Activated T-helper 2 cell treated with anti-CD3 and anti-CD28 coated beads, Interferon-gamma antibody, Interleukin-2, Interleukin-4, amounts not matched to agents 10 μg/mL and 5 μg/mL and 100 μg/mL, durations not matched to agents 14 hours and 24 hours and 36 hours (primary cell): Measurements from ENCODE around the gene ZKSCAN2. TPM values are rescaled to one million over a fixed set of nuclear protein-coding genes. Genes with fewer than 3 reads are reported as not detected.
A peak's percentile ranks its signal among the peaks of the same experiment; 100 is the strongest.

Source experiments
- DNase-seq: peaks from one replicate; pipeline ENCODE4 v3.0.0; 2021; ENCODE audit warnings: low spot score
- H3K27ac Mint-ChIP-seq: one replicate; pipeline ENCODE4 v1.8.0; 2021; ENCODE audit warnings: mixed read lengths
- H3K27me3 Mint-ChIP-seq: one replicate; pipeline ENCODE4 v1.8.0; 2021; ENCODE audit warnings: low read depth, mixed read lengths
- H3K36me3 Mint-ChIP-seq: one replicate; pipeline ENCODE4 v1.8.0; 2021; ENCODE audit warnings: low read depth, mixed read lengths
- H3K4me1 Mint-ChIP-seq: one replicate; pipeline ENCODE4 v1.8.0; 2021; ENCODE audit warnings: low read depth, mixed read lengths
- H3K4me3 Mint-ChIP-seq: one replicate; pipeline ENCODE4 v1.8.0; 2021; ENCODE audit warnings: low read depth, mild to moderate bottlenecking, moderate library complexity, mixed read lengths
- H3K9me3 Mint-ChIP-seq: one replicate; pipeline ENCODE4 v1.8.0; 2021; ENCODE audit warnings: mixed read lengths
- intact Hi-C: fragments of 100-400 bp; cut with micrococcal nuclease; formaldehyde crosslinking; loops from one replicate; pipeline ENCODE4 v1.15.1; 2023
- total RNA-seq: library from RNA; stranded (reverse); gene quantifications from 2 replicates; pipeline ENCODE4 v1.2.3, GENCODE V29; 2022

The ZKSCAN2 gene
- total RNA-seq, 1 donor from 2014 or later, result 7.9 TPM

DNA sequence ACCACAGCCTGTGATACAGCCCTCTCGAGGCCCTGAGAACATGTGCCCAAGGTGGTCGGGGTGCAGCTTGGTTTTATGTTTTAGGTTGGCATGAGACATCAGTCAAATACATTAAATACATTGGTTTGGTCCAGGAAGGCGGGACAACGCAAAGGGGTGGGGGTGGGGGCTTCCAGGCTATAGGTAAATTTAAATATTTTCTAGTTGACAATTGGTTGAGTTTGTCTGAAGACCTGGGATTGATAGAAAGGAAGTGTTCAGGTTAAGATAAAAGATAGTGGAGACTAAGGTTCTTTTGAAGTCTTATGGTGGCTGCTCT lies 1.2 kb upstream of the ZKSCAN2 start:
- intact Hi-C loops, result loop anchor here (5.0 kb wide), 1 partner anchor 722 kb away; the partner anchor contains the start of gene RBBP6
- peak overlapping the region; percentile 95 for H3K27ac Mint-ChIP-seq
- H3K27me3 Mint-ChIP-seq, result no peaks in the 10 kb centered on the region
- peak overlapping the region; percentile 87 for H3K4me3 Mint-ChIP-seq
- peaks cover 36% of the 10 kb centered on the region for H3K4me1 Mint-ChIP-seq
- H3K36me3 Mint-ChIP-seq, result peaks cover 51% of the 10 kb centered on the region
- DNase-seq, result no peak
- H3K9me3 Mint-ChIP-seq, result no peaks in the 10 kb centered on the region

DNA sequence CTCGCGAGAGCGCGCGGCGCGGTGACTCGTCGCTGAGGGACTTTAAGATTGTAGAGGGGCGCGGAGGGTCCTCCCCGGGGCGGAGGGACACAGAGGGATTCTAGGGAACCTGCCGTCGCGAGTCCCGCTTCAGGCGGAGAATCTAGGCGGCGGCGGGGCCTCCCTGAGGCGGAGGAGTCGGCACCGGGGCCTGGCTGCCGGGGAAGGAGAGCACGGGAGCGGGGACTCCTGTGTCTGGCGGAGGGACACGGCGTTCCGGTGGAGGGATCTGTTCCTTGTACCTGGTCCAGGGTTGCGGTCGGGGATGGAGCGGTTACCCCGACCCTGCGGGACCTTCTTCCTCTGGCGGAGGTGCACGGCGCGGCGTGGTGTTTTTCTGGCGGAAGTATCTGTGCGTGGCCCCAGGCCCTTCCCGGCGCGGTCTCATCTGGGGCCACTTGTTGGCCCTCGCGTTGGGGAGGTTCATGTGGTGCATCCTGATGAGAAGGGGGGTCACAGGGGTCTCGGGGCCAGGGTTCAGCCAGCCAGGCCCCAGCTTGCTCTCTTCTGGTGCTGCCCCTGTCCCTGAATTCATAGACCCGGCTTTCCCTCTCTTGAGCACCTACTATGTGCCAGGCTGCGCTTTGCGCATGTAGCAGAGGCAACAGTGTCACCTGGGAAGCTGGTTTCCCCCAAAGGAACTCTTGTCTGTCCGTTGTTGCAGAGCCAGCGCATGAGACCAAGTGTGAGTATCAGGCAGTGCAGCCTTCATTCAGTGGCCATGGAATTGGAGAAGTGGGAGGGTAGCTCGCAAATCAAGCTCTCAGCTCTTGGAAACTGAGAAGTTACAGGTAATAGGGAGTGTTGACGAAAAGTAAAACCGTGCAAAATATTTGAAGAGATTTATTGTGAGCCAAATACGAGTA lies 563 bp upstream of the ZKSCAN2 start:
- Mint-ChIP-seq H3K36me3 (peaks cover 47% of the 10 kb centered on the region), H3K27ac (peak overlapping the region; percentile 95), H3K9me3 (no peaks in the 10 kb centered on the region), H3K4me1 (peaks cover 38% of the 10 kb centered on the region), H3K4me3 (peak overlapping the region; percentile 87), H3K27me3 (no peaks in the 10 kb centered on the region)
- intact Hi-C loops, result loop anchor here (5.0 kb wide), 1 partner anchor 721 kb away; the partner anchor contains the start of gene RBBP6
- DNase-seq, result peak; percentile 78

DNA sequence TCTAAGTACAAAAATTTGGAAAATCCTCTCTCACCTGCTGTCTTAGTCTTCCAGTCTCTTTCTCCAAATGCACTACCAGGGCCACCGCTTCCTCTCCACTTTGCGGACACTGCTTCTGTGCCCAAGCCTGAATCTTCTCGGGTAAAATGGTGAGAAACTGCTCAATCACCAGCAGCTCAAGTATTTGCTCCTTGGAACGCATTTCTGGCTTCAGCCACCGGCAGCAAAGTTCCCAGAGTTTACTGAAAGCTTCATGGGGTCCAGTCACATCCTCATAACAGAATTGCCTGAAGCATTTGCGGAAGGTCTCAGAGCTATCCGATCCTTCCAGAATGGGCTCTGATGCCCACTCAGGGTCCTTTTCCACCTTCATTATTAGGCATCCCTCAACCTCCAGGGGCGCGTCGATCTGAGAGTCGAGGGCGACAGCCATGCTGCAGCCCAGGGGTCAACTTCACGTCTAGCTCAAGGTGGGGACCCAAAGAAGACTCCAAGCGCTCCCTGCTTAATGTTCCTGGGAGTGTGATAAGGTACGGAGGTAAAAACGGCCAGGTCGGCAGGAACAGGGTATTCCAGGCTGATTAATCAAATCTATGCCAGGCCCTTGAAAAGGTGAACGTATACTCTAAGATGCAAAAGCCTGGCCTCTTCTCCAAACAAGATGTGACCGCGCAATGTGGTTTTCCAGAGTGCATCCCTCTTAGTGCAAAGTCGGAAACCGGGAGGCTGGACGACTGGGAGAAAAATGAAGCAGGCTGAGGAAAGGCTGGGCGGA lies 763 bp downstream of the ZKSCAN2 start:
- intact Hi-C loops, result loop anchor here (5.0 kb wide), 1 partner anchor 720 kb away; the partner anchor contains the start of gene RBBP6
- Mint-ChIP-seq H3K36me3 (peaks cover 44% of the 10 kb centered on the region), H3K27ac (peak overlapping the region; percentile 92), H3K4me3 (peak overlapping the region; percentile 87), H3K27me3 (no peaks in the 10 kb centered on the region), H3K9me3 (no peaks in the 10 kb centered on the region), H3K4me1 (peaks cover 43% of the 10 kb centered on the region)
- peak; percentile 12 for DNase-seq

DNA sequence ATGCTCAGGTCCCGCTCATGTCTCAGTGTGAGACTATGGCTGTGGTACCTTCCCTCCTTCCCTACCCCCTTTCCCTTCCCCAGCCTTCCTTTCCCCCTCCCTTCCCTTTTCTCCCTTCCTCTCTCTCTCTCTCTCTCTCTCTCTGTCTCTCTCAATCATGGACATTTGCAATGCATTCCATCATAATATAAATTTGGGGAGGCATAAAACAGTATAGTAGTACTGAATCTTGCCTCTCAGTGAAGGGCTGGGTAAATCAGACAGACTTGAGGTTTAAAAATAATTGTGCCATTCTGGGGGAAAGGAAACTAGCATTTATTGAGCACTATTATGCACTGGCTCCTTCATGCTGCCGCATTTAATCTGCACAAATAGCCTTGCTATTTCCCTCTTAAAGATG lies 4.3 kb downstream of the ZKSCAN2 start:
- Mint-ChIP-seq H3K9me3 (peaks cover 5% of the 10 kb centered on the region), H3K27me3 (no peaks in the 10 kb centered on the region), H3K4me1 (peaks cover 21% of the 10 kb centered on the region), H3K27ac (no peak overlapping the region), H3K36me3 (peaks cover 36% of the 10 kb centered on the region), H3K4me3 (no peak overlapping the region)
- intact Hi-C loops, result no loop called here
- no peak for DNase-seq

DNA sequence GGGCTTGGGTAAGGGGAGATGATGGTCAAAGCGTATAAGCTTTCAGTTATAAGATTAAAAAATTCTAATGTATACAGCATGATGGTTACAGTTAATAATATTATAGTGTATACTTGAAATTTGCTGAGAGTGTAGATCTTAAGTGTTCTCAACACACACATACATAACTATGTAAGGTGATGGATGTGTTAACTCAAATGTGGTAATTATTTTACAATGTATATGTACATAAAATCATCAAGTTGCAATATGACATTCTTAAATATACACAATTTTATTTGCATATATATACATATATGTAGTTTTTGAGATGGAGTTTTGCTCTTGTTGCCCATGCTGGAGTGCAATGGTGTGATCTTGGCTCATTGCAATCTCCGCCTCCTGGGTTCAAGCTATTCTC lies 7.2 kb downstream of the ZKSCAN2 start:
- intact Hi-C loops, result no loop called here
- H3K27me3 Mint-ChIP-seq, result no peaks in the 10 kb centered on the region
- H3K36me3 Mint-ChIP-seq, result peaks cover 59% of the 10 kb centered on the region

DNA sequence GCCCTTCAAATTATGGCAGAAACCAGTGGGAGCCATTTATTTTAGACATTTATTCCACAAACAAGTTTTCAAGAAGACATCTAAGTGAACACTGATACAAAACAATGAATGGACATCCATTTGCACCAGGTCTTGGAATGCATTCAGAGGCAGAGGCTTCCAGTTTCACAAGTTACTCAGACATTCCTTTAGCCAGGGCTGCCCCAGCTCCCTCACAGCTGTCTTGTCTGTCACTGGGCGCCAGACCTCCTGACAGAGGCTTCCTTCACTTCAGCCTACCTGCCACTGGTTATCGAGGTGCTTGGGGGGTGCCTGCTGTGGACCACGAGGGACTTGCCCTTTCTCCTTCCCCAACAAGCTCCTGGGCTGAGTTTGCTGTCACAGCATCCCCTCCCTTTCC lies 21.7 kb downstream of the ZKSCAN2 start:
- H3K36me3 Mint-ChIP-seq, result peaks cover 3% of the 10 kb centered on the region
- intact Hi-C loops, result no loop called here
- no peaks in the 10 kb centered on the region for H3K27me3 Mint-ChIP-seq
- H3K4me3 Mint-ChIP-seq, result no peak overlapping the region
- DNase-seq, result no peak
- no peaks in the 10 kb centered on the region for H3K4me1 Mint-ChIP-seq
- H3K27ac Mint-ChIP-seq, result no peak overlapping the region
- H3K9me3 Mint-ChIP-seq, result no peaks in the 10 kb centered on the region

More for the DNA sequence above, 7.2 kb downstream of the ZKSCAN2 start:
- no peak overlapping the region for H3K27ac Mint-ChIP-seq
- no peak overlapping the region for H3K4me3 Mint-ChIP-seq
- peaks cover 7% of the 10 kb centered on the region for H3K4me1 Mint-ChIP-seq
- H3K9me3 Mint-ChIP-seq, result peaks cover 17% of the 10 kb centered on the region
- no peak for DNase-seq

DNA sequence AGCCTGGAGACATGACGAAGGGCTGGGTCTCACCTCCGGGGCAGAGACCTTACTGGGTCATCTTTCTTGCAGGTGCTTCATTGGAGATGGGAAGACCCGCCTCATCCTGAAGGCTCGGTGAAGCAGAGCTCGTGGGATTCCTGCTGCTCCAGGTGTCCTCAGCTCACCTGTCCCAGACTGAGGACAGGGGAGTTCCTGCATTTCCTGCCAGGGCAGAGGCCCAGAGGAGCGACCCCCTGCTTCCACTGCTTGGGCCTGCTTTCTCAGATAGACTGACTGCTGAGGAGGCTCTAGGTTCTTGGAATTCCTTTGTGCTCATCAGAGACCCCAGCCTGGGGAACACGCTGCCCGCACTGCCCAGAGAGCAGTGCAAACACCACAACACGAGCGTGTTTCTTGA lies 29.3 kb downstream of the ZKSCAN2 start:
- H3K4me1 Mint-ChIP-seq, result peaks cover 1% of the 10 kb centered on the region
- DNase-seq, result no peak
- no peak overlapping the region for H3K4me3 Mint-ChIP-seq
- H3K36me3 Mint-ChIP-seq, result no peaks in the 10 kb centered on the region
- no peaks in the 10 kb centered on the region for H3K9me3 Mint-ChIP-seq
- H3K27me3 Mint-ChIP-seq, result no peaks in the 10 kb centered on the region
- intact Hi-C loops, result no loop called here
- no peak overlapping the region for H3K27ac Mint-ChIP-seq

DNA sequence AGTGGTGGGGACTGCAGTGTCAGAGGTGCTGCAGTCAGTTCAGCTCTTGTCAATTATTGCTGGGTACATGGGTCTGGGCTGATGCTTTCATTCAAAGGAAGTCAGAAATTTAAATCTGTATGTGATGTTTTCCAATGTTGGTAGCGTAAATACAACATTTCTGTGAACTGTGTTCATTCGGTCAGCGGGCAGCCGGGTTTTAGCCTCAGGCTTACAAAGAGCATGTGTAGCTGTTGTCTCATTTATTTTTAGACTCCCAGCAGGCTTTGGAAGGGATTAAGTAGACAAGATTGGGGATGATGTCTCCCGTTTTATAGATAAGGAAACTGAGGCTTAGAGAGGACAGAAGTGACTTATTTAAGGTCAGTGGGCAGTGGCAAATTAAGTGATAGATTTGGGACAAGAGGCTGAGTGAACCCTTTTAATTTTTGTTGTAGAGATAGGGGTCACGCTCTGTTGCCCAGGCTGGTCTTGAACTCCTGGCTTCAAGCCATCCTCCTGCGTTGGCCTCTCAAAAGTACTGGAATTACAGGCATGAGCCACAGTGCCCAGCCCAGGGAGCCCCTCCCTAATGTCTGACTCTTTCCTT lies 32.8 kb downstream of the ZKSCAN2 start:
- Mint-ChIP-seq H3K27ac (no peak overlapping the region), H3K4me3 (no peak overlapping the region), H3K27me3 (no peaks in the 10 kb centered on the region), H3K4me1 (peaks cover 1% of the 10 kb centered on the region), H3K9me3 (no peaks in the 10 kb centered on the region), H3K36me3 (no peaks in the 10 kb centered on the region)
- DNase-seq, result no peak
- intact Hi-C loops, result loop anchor here (1.0 kb wide), 2 partner anchors 99 to 170 kb away; no protein-coding TSS in a partner anchor

DNA sequence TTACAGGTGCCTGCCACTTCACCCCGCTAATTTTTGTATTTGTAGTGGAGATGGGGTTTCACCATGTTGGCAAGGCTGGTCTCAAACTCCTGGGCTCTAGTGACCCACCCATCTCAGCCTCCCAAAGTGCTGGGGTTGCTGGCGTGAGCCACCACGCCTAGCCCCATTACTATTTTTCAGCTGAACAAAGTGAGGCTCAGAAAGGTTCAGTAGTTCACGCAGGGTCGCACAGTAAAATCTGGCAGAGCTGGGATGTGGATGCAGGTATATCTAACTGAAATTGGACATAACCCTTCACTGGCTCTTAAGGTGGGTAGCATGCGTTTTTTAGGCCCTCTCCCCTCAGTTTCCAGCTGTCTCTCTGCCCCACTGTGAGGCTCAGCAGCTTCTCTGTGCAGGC lies 33.7 kb downstream of the ZKSCAN2 start:
- intact Hi-C loops, result no loop called here
- peaks cover 1% of the 10 kb centered on the region for H3K4me1 Mint-ChIP-seq
- no peak overlapping the region for H3K27ac Mint-ChIP-seq
- H3K27me3 Mint-ChIP-seq, result no peaks in the 10 kb centered on the region
- no peak overlapping the region for H3K4me3 Mint-ChIP-seq
- H3K36me3 Mint-ChIP-seq, result no peaks in the 10 kb centered on the region
- DNase-seq, result no peak
- H3K9me3 Mint-ChIP-seq, result no peaks in the 10 kb centered on the region

DNA sequence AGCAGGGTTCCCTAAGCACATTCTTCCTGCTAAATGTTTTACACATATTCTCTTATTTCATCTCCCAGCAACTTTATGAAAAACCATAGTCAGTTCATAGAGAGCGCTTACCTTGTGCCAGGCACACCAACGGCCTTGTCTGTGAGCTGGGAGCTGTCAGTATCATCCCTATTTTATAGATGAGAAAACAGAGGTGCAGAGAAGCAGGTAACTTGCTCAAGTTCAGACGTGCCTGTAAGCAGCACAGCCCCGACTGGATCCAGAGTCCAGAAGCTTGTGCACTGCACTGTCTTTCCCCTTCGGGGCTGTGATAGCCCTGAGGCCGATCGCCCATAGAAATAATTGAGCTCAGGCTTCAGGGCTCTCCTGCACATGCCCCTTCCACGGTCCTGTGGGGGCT lies 34.7 kb downstream of the ZKSCAN2 start:
- H3K36me3 Mint-ChIP-seq, result no peaks in the 10 kb centered on the region
- H3K4me1 Mint-ChIP-seq, result peaks cover 1% of the 10 kb centered on the region
- intact Hi-C loops, result no loop called here

DNA sequence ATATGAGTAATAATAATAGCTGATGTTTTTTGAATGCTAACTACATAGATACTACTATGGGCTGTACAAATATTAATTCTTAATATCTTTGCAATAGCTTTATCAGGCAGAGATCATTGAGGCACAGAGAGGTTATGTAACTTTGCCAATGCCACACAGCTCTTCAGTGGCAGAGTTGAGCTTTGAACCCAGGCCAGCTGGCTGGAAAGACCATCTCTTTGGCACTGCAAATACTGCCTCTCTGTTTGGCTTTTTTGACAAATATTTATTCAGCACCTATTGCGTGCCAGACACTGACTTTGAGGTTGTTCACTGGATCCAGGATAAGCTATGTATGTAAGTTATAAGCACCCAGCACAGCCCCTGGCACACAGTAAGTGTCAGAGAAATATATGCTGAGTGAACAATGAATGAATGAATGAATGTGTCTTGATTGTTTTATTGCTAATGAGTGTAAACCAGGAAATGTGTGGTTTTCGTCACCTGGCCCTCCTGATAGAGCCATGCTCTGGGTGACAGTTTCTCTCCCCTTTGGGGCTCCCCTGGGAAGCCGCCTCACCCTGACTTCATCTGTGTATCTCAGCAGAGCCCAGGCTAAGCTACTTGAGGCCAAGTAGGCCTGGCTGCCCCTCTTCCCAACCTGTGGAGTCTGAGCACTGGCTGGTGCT lies 38.4 kb downstream of the ZKSCAN2 start:
- no peak for DNase-seq
- intact Hi-C loops, result no loop called here
- Mint-ChIP-seq H3K9me3 (no peaks in the 10 kb centered on the region), H3K36me3 (no peaks in the 10 kb centered on the region), H3K4me3 (no peak overlapping the region), H3K27ac (no peak overlapping the region), H3K4me1 (no peaks in the 10 kb centered on the region), H3K27me3 (peaks cover 2% of the 10 kb centered on the region)

More for the DNA sequence above, 34.7 kb downstream of the ZKSCAN2 start:
- no peak for DNase-seq
- no peak overlapping the region for H3K27ac Mint-ChIP-seq
- no peaks in the 10 kb centered on the region for H3K9me3 Mint-ChIP-seq
- no peaks in the 10 kb centered on the region for H3K27me3 Mint-ChIP-seq
- H3K4me3 Mint-ChIP-seq, result no peak overlapping the region

DNA sequence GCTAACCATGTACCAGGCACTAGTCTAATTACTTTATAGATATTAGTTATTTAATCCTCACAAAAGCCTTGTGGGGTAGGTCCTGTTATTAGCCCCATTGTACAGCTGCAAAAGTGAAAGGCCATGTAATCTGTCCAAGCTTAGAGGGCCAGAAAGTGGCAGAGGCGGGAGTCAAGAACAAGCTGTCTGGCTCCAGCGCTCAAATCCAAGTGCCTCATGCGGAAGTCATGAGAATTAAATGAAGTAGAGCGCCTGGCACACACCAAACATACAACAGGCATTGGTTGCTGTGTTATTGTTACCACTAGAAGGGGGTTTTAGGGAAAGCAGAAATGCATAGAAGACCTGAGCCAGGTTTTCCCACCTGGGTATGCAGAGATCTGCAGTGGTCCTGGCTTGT lies 39.7 kb downstream of the ZKSCAN2 start:
- DNase-seq, result no peak
- Mint-ChIP-seq H3K4me3 (no peak overlapping the region), H3K4me1 (no peaks in the 10 kb centered on the region), H3K27me3 (peaks cover 2% of the 10 kb centered on the region), H3K9me3 (no peaks in the 10 kb centered on the region), H3K36me3 (no peaks in the 10 kb centered on the region), H3K27ac (no peak overlapping the region)
- intact Hi-C loops, result no loop called here
